SK-N-SH treated with all-trans-retinoic acid at 6 μM for 48 hours (cell line): ENCODE measurements around the gene ARHGAP15.

Experiments used
- ATAC-seq: fragments of 200-7000 bp; cut with Tn5 transposase; 3 replicates; pipeline ENCODE4 v1.9.1; 2020; ENCODE audit warnings: mild to moderate bottlenecking, moderate library complexity
- ARNTL ChIP-seq: fragments of 450-650 bp; formaldehyde crosslinking; IDR thresholded peaks from 2 replicates; pipeline ENCODE4 v1.5.0; 2020; ENCODE audit warnings: low read depth, mild to moderate bottlenecking, moderate library complexity, borderline replicate concordance
- BACH2 ChIP-seq: fragments of 250-450 bp; sonication (Bioruptor Pico); IDR thresholded peaks from 2 replicates; pipeline ENCODE4 v1.9.0; 2021; ENCODE audit warnings: mild to moderate bottlenecking, borderline replicate concordance
- CREB5 ChIP-seq: fragments of 250-450 bp; sonication (Bioruptor Pico); IDR thresholded peaks from 2 replicates; pipeline ENCODE4 v1.5.1; 2020; ENCODE audit warnings: low read depth, mild to moderate bottlenecking, moderate library complexity
- CSDC2 ChIP-seq: fragments of 250-450 bp; sonication (Bioruptor Pico); IDR thresholded peaks from 2 replicates; pipeline ENCODE4 v1.5.0; 2020; ENCODE audit warnings: mild to moderate bottlenecking, moderate library complexity
- CSRNP3 ChIP-seq: fragments of 250-450 bp; sonication (Bioruptor Pico); IDR thresholded peaks from 2 replicates; pipeline ENCODE4 v1.5.1; 2021; ENCODE audit warnings: mild to moderate bottlenecking, moderate library complexity
- ESRRG ChIP-seq: fragments of 250-450 bp; sonication (Bioruptor Pico); IDR thresholded peaks from 2 replicates; pipeline ENCODE4 v1.6.1; 2021; ENCODE audit warnings: mild to moderate bottlenecking
- ISL1 ChIP-seq: fragments of 250-450 bp; sonication (Bioruptor Pico); IDR thresholded peaks from 2 replicates; pipeline ENCODE4 v2.1.2; 2022; ENCODE audit warnings: mild to moderate bottlenecking, moderate library complexity
- OSR1 ChIP-seq: fragments of 250-450 bp; sonication (Bioruptor Pico); IDR thresholded peaks from 2 replicates; pipeline ENCODE4 v1.8.0; 2022; ENCODE audit warnings: moderate library complexity, mild to moderate bottlenecking, inconsistent platforms
- PATZ1 ChIP-seq: fragments of 250-450 bp; sonication (Bioruptor Pico); IDR thresholded peaks from 2 replicates; pipeline ENCODE4 v1.8.0; 2020; ENCODE audit warnings: mild to moderate bottlenecking, moderate library complexity, borderline replicate concordance
- POU6F1 ChIP-seq: fragments of 250-450 bp; sonication (Bioruptor Pico); IDR thresholded peaks from 2 replicates; pipeline ENCODE4 v1.8.0; 2021; ENCODE audit warnings: low read depth, mild to moderate bottlenecking, moderate library complexity, borderline replicate concordance
- RARB ChIP-seq: fragments of 250-450 bp; sonication (Bioruptor Pico); IDR thresholded peaks from 2 replicates; pipeline ENCODE4 v1.8.0; 2021; ENCODE audit warnings: mild to moderate bottlenecking, moderate library complexity
- SNAI2 ChIP-seq: fragments of 250-450 bp; sonication (Bioruptor Pico); IDR thresholded peaks from 2 replicates; pipeline ENCODE4 v1.5.0; 2020; ENCODE audit warnings: mild to moderate bottlenecking, moderate library complexity
- TCF4 ChIP-seq: fragments of 250-450 bp; sonication (Bioruptor Pico); IDR thresholded peaks from 2 replicates; pipeline ENCODE4 v1.8.0; 2021; ENCODE audit warnings: mild to moderate bottlenecking, moderate library complexity, borderline replicate concordance
- TOX ChIP-seq: fragments of 250-450 bp; sonication (Bioruptor Pico); IDR thresholded peaks from 2 replicates; pipeline ENCODE4 v1.8.0; 2021; ENCODE audit warnings: mild to moderate bottlenecking, moderate library complexity, borderline replicate concordance
- TSHZ2 ChIP-seq: fragments of 250-450 bp; sonication (Bioruptor Pico); IDR thresholded peaks from 2 replicates; pipeline ENCODE4 v1.5.0; 2020; ENCODE audit warnings: mild to moderate bottlenecking, moderate library complexity
- ZC3H10 ChIP-seq: fragments of 250-450 bp; sonication (Bioruptor Pico); IDR thresholded peaks from 2 replicates; pipeline ENCODE4 v1.5.1; 2021; ENCODE audit warnings: mild to moderate bottlenecking, moderate library complexity
- ZFP30 ChIP-seq: fragments of 450-650 bp; formaldehyde crosslinking; IDR thresholded peaks from 2 replicates; pipeline ENCODE4 v1.5.0; 2022; ENCODE audit warnings: mild to moderate bottlenecking, moderate library complexity
- ZNF565 ChIP-seq: fragments of 450-650 bp; formaldehyde crosslinking; conservative IDR thresholded peaks from 2 replicates; pipeline ENCODE4 v1.5.0; 2020; ENCODE audit warnings: low read depth, mild to moderate bottlenecking, moderate library complexity
- ZNF8 ChIP-seq: fragments of 450-650 bp; formaldehyde crosslinking; IDR thresholded peaks from 2 replicates; pipeline ENCODE4 v1.5.0; 2020; ENCODE audit warnings: mild to moderate bottlenecking, moderate library complexity

Gene ARHGAP15

GRCh38 chr2:143522699-143523098 is 393.5 kb downstream of the ARHGAP15 start:
- TF ChIP-seq ZNF565 (no peak), ARNTL (CRISPR knock-in tag) (no peak), ZNF8 (no peak), CSDC2 (CRISPR knock-in tag) (no peak), ZFP30 (CRISPR knock-in tag) (no peak), POU6F1 (CRISPR knock-in tag) (no peak), ESRRG (no peak), CSRNP3 (CRISPR knock-in tag) (no peak), BACH2 (CRISPR knock-in tag) (no peak), TCF4 (CRISPR knock-in tag) (no peak), OSR1 (CRISPR knock-in tag) (no peak), PATZ1 (CRISPR knock-in tag) (no peak), TSHZ2 (CRISPR knock-in tag) (no peak), TOX (CRISPR knock-in tag) (no peak), RARB (no peak), ISL1 (CRISPR knock-in tag) (no peak), ZC3H10 (CRISPR knock-in tag) (no peak), SNAI2 (CRISPR knock-in tag) (no peak), CREB5 (CRISPR knock-in tag) (no peak)
- no peak for ATAC-seq

GRCh38 chr2:143524119-143524553 is 394.9 kb downstream of the ARHGAP15 start:
- no peak; the same call in 1 of the 3 replicates for ATAC-seq
- peak; percentile 23; the same call in 1 of the 2 replicates for TF ChIP-seq ISL1 (CRISPR knock-in tag)
- no peak for TF ChIP-seq ZNF8
- TF ChIP-seq, all 23 proteins: peak for 1

- ATAC-seq: no peak; the same call in 2 of the 3 replicates
- no peak for TF ChIP-seq CSDC2 (CRISPR knock-in tag)
- TF ChIP-seq, all 23 proteins: peak for 0
These were observed 395.6 kb downstream of the ARHGAP15 start for GRCh38 chr2:143524559-143525401.
